ENCODE results near the gene ING3. TPM values are rescaled to one million over a fixed set of nuclear protein-coding genes. Genes with fewer than 3 reads are reported as not detected.

The ING3 gene
- total and polyA plus RNA-seq, 11 donors: 5.4 to 16.0 (median 12.5) TPM

- WGBS, 4 donors: 79 to 93% (median 89%) methylated on average over 2 of the region's 2 CpGs
- peaks cover 0 to 4% (median 0%) of the 10 kb centered on the region in 12 donors for H3K9me3 ChIP-seq
- no peak for DNase-seq
- no peak overlapping the region for H3K27ac ChIP-seq
- intact Hi-C loops (cut with DNase I): no loop called here
- TF ChIP-seq CTCF (IDR thresholded peaks at IDR 0.05) (no peak), POLR2A (IDR thresholded peaks at IDR 0.05) (no peak)
- ATAC-seq: no peak
- H3K4me3 ChIP-seq: no peak overlapping the region
- H3K36me3 ChIP-seq: no peaks in the 10 kb centered on the region
- peaks cover 5 to 59% (median 29%) of the 10 kb centered on the region in 12 donors for H3K4me1 ChIP-seq
- no peaks in the 10 kb centered on the region for H3K27me3 ChIP-seq
Measured at GRCh38 chr7:121008816-121009215, 58.2 kb downstream of the ING3 start.

- ATAC-seq (no peak), DNase-seq (no peak)
- H3K27me3 ChIP-seq: no peaks in the 10 kb centered on the region
- H3K4me3 ChIP-seq: no peak overlapping the region
- H3K36me3 ChIP-seq: peaks cover 0 to 10% (median 0%) of the 10 kb centered on the region in 9 donors
- 97 to 99% (median 98%) methylated on average over 1 of the region's 1 CpG for WGBS, 4 donors
- H3K27ac ChIP-seq: no peak overlapping the region
- intact Hi-C loops (cut with DNase I): no loop called here
- no peaks in the 10 kb centered on the region for H3K9me3 ChIP-seq
- peaks cover 5 to 59% (median 28%) of the 10 kb centered on the region in 12 donors for H3K4me1 ChIP-seq
- TF ChIP-seq POLR2A (IDR thresholded peaks at IDR 0.05) (no peak), CTCF (IDR thresholded peaks at IDR 0.05) (no peak)
Measured at GRCh38 chr7:121011401-121011800, 60.8 kb downstream of the ING3 start.

- TF ChIP-seq POLR2A (IDR thresholded peaks at IDR 0.05) (no peak), CTCF (IDR thresholded peaks at IDR 0.05) (no peak)
- Histone ChIP-seq H3K27ac (peak overlapping the region in 11 of 12 donors; percentile 4 to 57 (median 46)), H3K36me3 (peaks cover 0 to 14% (median 0%) of the 10 kb centered on the region in 9 donors), H3K4me1 (peaks cover 0 to 56% (median 29%) of the 10 kb centered on the region in 12 donors), H3K4me3 (peak overlapping the region in 3 of 12 donors; percentile 4 to 13 (median 8)), H3K9me3 (no peaks in the 10 kb centered on the region), H3K27me3 (no peaks in the 10 kb centered on the region)
- DNase-seq (no peak), ATAC-seq (peak; percentile 57 to 72 (median 64))
- intact Hi-C loops (cut with DNase I): no loop called here
- WGBS, 4 donors: 49 to 64% (median 56%) methylated on average over 6 of the region's 6 CpGs
Measured at GRCh38 chr7:121012170-121012874, 61.7 kb downstream of the ING3 start.

- 47 to 63% (median 48%) methylated on average over 2 of the region's 2 CpGs for WGBS, 4 donors
- ATAC-seq: no peak
- Histone ChIP-seq H3K27ac (peak overlapping the region in 11 of 12 donors; percentile 4 to 57 (median 46)), H3K9me3 (no peaks in the 10 kb centered on the region), H3K27me3 (no peaks in the 10 kb centered on the region), H3K36me3 (peaks cover 0 to 14% (median 0%) of the 10 kb centered on the region in 9 donors), H3K4me3 (peak overlapping the region in 3 of 12 donors; percentile 4 to 13 (median 8)), H3K4me1 (peaks cover 0 to 59% (median 32%) of the 10 kb centered on the region in 12 donors)
- TF ChIP-seq CTCF (IDR thresholded peaks at IDR 0.05) (no peak), POLR2A (IDR thresholded peaks at IDR 0.05) (no peak)
- no peak for DNase-seq
- intact Hi-C loops (cut with DNase I): no loop called here
Measured at GRCh38 chr7:121012919-121013318, 62.3 kb downstream of the ING3 start.

Measured in heart left ventricle (tissue), 16 donors.